WTC11 (cell line): ENCODE measurements around the gene DNM3.

Experiments used
- ESRRA ChIP-seq: sonication (generic); formaldehyde crosslinking; IDR thresholded peaks from 2 replicates; pipeline ENCODE4 v1.8.1; 2022; ENCODE audit warnings: mild to moderate bottlenecking, missing genetic modification reagents, borderline replicate concordance
- IRF2 ChIP-seq: sonication (generic); formaldehyde crosslinking; IDR thresholded peaks from 2 replicates; pipeline ENCODE4 v1.8.0; 2022; ENCODE audit warnings: low read depth, missing genetic modification reagents, borderline replicate concordance
- NR1H2 ChIP-seq: sonication (generic); formaldehyde crosslinking; IDR thresholded peaks from 2 replicates; pipeline ENCODE4 v1.9.0; 2021; ENCODE audit warnings: mild to moderate bottlenecking, moderate library complexity, missing genetic modification reagents
- TF ChIP-seq, protein P1 (sequence below): fragments of 200-600 bp; IDR thresholded peaks from 2 replicates; pipeline ENCODE4 v1.8.0; 2022; ENCODE audit warnings: antibody characterized with exemption
- TF ChIP-seq, protein P2 (sequence below): sonication (generic); formaldehyde crosslinking; IDR thresholded peaks from 2 replicates; pipeline ENCODE4 v1.8.1; 2023; ENCODE audit warnings: mild to moderate bottlenecking, missing genetic modification reagents, moderate library complexity

DNA sequence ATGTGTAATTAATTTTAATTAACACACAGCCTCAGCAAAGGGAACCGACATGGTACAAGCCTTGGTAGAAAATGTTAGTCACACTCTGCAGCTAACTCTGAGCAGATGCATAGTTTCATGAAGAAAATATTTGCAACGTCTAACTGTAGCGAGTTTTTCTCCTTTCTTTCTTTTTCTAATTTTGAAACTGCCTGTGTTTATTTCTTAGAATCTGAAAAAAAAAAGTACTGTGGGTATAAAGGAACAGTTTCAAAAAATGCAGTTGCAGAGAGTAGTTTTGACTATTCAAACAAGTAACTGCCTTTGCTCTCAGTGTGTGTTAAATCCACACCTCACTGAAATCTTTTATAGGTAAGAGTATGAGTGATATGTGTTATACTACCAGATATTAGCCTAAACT is 429.3 kb downstream of the DNM3 start:
- TF ChIP-seq, protein P1, sequence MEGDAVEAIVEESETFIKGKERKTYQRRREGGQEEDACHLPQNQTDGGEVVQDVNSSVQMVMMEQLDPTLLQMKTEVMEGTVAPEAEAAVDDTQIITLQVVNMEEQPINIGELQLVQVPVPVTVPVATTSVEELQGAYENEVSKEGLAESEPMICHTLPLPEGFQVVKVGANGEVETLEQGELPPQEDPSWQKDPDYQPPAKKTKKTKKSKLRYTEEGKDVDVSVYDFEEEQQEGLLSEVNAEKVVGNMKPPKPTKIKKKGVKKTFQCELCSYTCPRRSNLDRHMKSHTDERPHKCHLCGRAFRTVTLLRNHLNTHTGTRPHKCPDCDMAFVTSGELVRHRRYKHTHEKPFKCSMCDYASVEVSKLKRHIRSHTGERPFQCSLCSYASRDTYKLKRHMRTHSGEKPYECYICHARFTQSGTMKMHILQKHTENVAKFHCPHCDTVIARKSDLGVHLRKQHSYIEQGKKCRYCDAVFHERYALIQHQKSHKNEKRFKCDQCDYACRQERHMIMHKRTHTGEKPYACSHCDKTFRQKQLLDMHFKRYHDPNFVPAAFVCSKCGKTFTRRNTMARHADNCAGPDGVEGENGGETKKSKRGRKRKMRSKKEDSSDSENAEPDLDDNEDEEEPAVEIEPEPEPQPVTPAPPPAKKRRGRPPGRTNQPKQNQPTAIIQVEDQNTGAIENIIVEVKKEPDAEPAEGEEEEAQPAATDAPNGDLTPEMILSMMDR: no peak
- TF ChIP-seq, protein P2, sequence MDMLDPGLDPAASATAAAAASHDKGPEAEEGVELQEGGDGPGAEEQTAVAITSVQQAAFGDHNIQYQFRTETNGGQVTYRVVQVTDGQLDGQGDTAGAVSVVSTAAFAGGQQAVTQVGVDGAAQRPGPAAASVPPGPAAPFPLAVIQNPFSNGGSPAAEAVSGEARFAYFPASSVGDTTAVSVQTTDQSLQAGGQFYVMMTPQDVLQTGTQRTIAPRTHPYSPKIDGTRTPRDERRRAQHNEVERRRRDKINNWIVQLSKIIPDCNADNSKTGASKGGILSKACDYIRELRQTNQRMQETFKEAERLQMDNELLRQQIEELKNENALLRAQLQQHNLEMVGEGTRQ (CRISPR knock-in tag): no peak
- TF ChIP-seq IRF2: no peak
- TF ChIP-seq ESRRA (CRISPR knock-in tag): no peak
- TF ChIP-seq NR1H2 (CRISPR knock-in tag): no peak
